Transverse colon (tissue), 4 donors: ENCODE measurements around the gene KRT84. TPM values are rescaled to one million over a fixed set of nuclear protein-coding genes. Genes with fewer than 3 reads are reported as not detected.

Experiments used
- DNase-seq: peaks from one replicate; pipeline ENCODE4 v3.0.0-alpha.2; 2019
- H3K27ac ChIP-seq, 4 donors: fragments of 200-600 bp; sonication (generic); 2 replicates each; pipeline ENCODE4 v1.5.1; 2016 to 2018; ENCODE audit warnings: inconsistent platforms in 4 of 4
- H3K27me3 ChIP-seq: fragments of 200-600 bp; sonication (generic); 2 replicates; pipeline ENCODE4 v1.5.1; 2017; ENCODE audit warnings: inconsistent platforms
- H3K36me3 ChIP-seq, 4 donors: fragments of 200-600 bp; sonication (generic); 2 replicates each; pipeline ENCODE4 v1.5.1; 2017 to 2019; ENCODE audit warnings: inconsistent platforms in 4 of 4
- H3K4me1 ChIP-seq, 4 donors: fragments of 200-600 bp; sonication (generic); 2 replicates each; pipeline ENCODE4 v1.5.1; 2017 to 2020; ENCODE audit warnings: inconsistent platforms in 4 of 4
- H3K4me3 ChIP-seq, 4 donors: fragments of 200-600 bp; sonication (generic); 1 replicate in 1 of 4; 2 replicates in 3 of 4; pipeline versions ENCODE4 v1.5.1 to v1.6.1; 2017 to 2019; ENCODE audit warnings: inconsistent platforms in 4 of 4
- H3K9me3 ChIP-seq, 2 donors: fragments of 200-600 bp; sonication (generic); 2 replicates each; pipeline ENCODE4 v1.5.1; 2017 to 2019; ENCODE audit warnings: inconsistent platforms in 2 of 2
- CTCF ChIP-seq, 5 experiments: fragments of 200-600 bp in 3 of 5; fragments of 450-650 bp in 2 of 5; sonication (generic) in 3 of 5; IDR thresholded peaks; 1 replicate in 2 of 5; 2 replicates in 3 of 5; pipeline ENCODE4 v1.5.1; 2016 to 2017; ENCODE audit warnings: antibody characterized with exemption in 5 of 5, inconsistent platforms in 3 of 5, mild to moderate bottlenecking in 2 of 5, moderate library complexity in 1 of 5
- EP300 ChIP-seq: sonication (generic); formaldehyde crosslinking; IDR thresholded peaks from one replicate; pipeline ENCODE4 v1.6.1; 2017; ENCODE audit warnings: antibody characterized with exemption, low read depth
- POLR2A ChIP-seq: fragments of 450-650 bp; IDR thresholded peaks from one replicate; pipeline ENCODE4 v1.6.1; 2016; ENCODE audit warnings: antibody characterized with exemption, mild to moderate bottlenecking, moderate library complexity
- POLR2AphosphoS5 ChIP-seq, 3 donors: sonication (generic); formaldehyde crosslinking; IDR thresholded peaks; one replicate each; pipeline ENCODE4 v1.6.1; 2016; ENCODE audit warnings: antibody characterized with exemption in 3 of 3
- WGBS, 2 donors: methylation state at CpG; one replicate each; pipeline ENCODE4 v1.1.5; 2018; ENCODE audit warnings: low coverage in 1 of 2; 5-methylcytosine and 5-hydroxymethylcytosine counted together
- in situ Hi-C, 4 donors: fragments of 200-750 bp; cut with MboI; loops; one replicate each; pipeline versions ENCODE4 v1.15.0 to v1.15.1; 2017; ENCODE audit warnings: low sequenced_read_pairs in 3 of 4, low pct_ligation_motif_present in 1 of 4, low pct_unique_long_range_greater_than_20kb in 1 of 4
- intact Hi-C: fragments of 100-400 bp; cut with DNase I; formaldehyde crosslinking; loops from one replicate; pipeline ENCODE4 v1.15.1; 2023; ENCODE audit warnings: low total_unique reads
- total RNA-seq, 4 donors: library from RNA; depleted of rRNA; stranded (reverse); fragments of >200 nt; gene quantifications; one replicate each; pipeline ENCODE4 v1.1.0, GENCODE V29; 2016

KRT84 gene
- not detected for total RNA-seq

GRCh38 chr12:52385226-52385702, at the start of gene KRT84:
KRT84 (minus strand) TSS chr12:52385652; CDS start chr12:52385585, 67 bp downstream.
- no peaks in the 10 kb centered on the region for H3K27me3 ChIP-seq
- in situ Hi-C loops (loop anchor here (10.0 to 25.0 kb wide), 5 partner anchors 110 to 602 kb away; partner anchors contain the start of gene KRT6A (in 1 of the 4)), intact Hi-C loops (no loop called here)
- TF ChIP-seq POLR2AphosphoS5 (IDR thresholded peaks at IDR 0.05): no peak
- TF ChIP-seq EP300: no peak
- no peak for TF ChIP-seq CTCF (IDR thresholded peaks at IDR 0.05)
- no peak for TF ChIP-seq POLR2A
- no peak for DNase-seq
- no peaks in the 10 kb centered on the region for H3K36me3 ChIP-seq
- H3K4me3 ChIP-seq: no peak within 1 kb of the TSS
- WGBS, 2 donors: 98 to 100% methylated on average over 2 to 11 of the region's 11 CpGs
- no peaks in the 10 kb centered on the region for H3K9me3 ChIP-seq
- H3K27ac ChIP-seq: no peak within 1 kb of the TSS
- H3K4me1 ChIP-seq: no peaks in the 10 kb centered on the region

- H3K36me3 ChIP-seq: no peaks in the 10 kb centered on the region
- in situ Hi-C loops: no loop called here
- H3K27me3 ChIP-seq: no peaks in the 10 kb centered on the region
- H3K4me1 ChIP-seq: peaks cover 0 to 16% (median 6%) of the 10 kb centered on the region in 4 donors
- DNase-seq: no peak
- intact Hi-C loops: no loop called here
- no peaks in the 10 kb centered on the region for H3K9me3 ChIP-seq
- no peak for TF ChIP-seq EP300
- no peak for TF ChIP-seq POLR2A
- TF ChIP-seq CTCF (IDR thresholded peaks at IDR 0.05): no peak
- no peak for TF ChIP-seq POLR2AphosphoS5 (IDR thresholded peaks at IDR 0.05)
- WGBS, 2 donors: 66 to 67% methylated on average over 6 of the region's 6 CpGs
- no peak overlapping the region for H3K27ac ChIP-seq
- H3K4me3 ChIP-seq: no peak overlapping the region
These were observed 49.5 kb upstream of the KRT84 start for GRCh38 chr12:52434760-52435530.

GRCh38 chr12:52434081-52434733, 48.8 kb upstream of the KRT84 start, which contains the start of gene KRT75:
KRT75 (minus strand) TSS chr12:52434371; CDS start chr12:52434304, 67 bp downstream.
- Histone ChIP-seq H3K36me3 (no peaks in the 10 kb centered on the region), H3K27me3 (no peaks in the 10 kb centered on the region), H3K9me3 (no peaks in the 10 kb centered on the region), H3K4me1 (peaks cover 0 to 16% (median 6%) of the 10 kb centered on the region in 4 donors), H3K4me3 (no peak within 1 kb of the TSS), H3K27ac (no peak within 1 kb of the TSS)
- TF ChIP-seq POLR2AphosphoS5 (IDR thresholded peaks at IDR 0.05) (no peak), CTCF (IDR thresholded peaks at IDR 0.05) (no peak), POLR2A (no peak), EP300 (no peak)
- 68% methylated on average over 20 of the region's 20 CpGs; no CpG with 5 or more reads in 1 of the 2 donors for WGBS, 2 donors
- intact Hi-C loops: no loop called here
- DNase-seq: no peak
- in situ Hi-C loops: no loop called here

- no peak overlapping the region for H3K4me3 ChIP-seq
- DNase-seq: no peak
- no peaks in the 10 kb centered on the region for H3K36me3 ChIP-seq
- 84% methylated on average over 12 of the region's 12 CpGs; no CpG with 5 or more reads in 1 of the 2 donors for WGBS, 2 donors
- TF ChIP-seq CTCF (IDR thresholded peaks at IDR 0.05) (no peak), POLR2AphosphoS5 (IDR thresholded peaks at IDR 0.05) (no peak), POLR2A (no peak), EP300 (no peak)
- intact Hi-C loops: no loop called here
- no peaks in the 10 kb centered on the region for H3K27me3 ChIP-seq
- peaks cover 0 to 16% (median 6%) of the 10 kb centered on the region in 4 donors for H3K4me1 ChIP-seq
- no peaks in the 10 kb centered on the region for H3K9me3 ChIP-seq
- H3K27ac ChIP-seq: no peak overlapping the region
- in situ Hi-C loops: no loop called here
These were observed 48.1 kb upstream of the KRT84 start for GRCh38 chr12:52433501-52434080.
